ENCODE data around the gene IGIP.
A peak's percentile ranks its signal among the peaks of the same experiment; 100 is the strongest.

The IGIP gene

DNA sequence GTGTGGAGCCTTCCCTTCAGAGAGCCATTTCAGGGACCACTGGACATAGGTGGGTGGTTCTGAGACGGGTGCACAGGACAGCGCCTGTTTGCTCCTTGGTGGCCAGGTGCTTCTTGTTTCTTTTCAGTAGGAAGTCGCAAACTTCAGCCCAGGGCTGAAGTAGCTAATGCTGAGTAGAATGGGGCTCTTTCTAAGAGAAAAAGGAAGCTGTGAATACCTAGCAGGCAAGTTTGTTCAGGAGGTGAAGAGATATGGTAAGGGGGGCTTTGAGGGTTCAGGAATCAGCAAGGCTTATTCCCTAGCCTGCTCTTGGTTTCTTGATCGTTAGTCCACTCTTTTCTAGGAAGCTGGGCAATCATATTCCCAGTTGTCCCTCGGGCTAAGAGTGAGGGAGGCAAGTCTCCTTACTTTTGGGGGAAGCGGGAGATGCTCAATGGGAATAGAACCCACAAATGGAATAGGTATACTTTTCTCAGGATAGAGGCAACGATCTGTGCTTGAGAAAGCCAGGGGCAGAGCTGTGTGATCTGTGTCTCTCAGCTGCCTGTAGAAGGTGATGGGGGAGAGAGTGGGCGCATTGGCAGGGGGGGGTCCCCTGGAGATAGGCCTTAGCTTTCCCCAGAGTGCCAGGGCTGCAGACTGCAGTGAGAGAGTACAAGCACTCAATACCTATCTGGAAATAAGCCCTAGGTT, 13.7 kb upstream of the IGIP start:
- peak; percentile 49 for DNase-seq (ENCODE audit: low spot score)

DNA sequence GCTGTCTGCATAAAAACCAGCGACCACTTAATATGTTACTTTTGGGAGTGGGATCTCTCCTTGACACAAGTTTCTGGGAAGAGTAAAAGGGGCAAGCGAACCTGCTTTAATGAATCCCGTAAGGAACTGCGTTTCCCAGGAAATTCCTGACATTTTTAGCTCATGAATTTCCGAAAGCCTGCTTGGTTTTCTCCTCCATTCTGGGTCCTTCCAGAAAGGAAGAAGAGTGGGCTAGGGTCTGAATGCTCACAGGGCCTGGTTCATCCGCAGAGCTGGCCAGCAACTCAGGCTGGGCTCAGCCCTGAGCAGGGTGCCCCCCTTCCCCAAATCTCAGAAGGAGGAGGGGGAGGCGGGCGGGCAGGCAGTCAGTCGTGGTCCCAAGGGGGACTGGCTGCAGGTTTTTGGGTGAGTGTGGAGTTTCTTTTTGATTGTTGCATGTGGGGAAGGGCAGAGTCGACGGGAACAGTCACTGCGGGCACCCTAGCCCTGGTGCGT, 13.0 kb upstream of the IGIP start:
- peak; percentile 60 for DNase-seq (ENCODE audit: low spot score)

DNA sequence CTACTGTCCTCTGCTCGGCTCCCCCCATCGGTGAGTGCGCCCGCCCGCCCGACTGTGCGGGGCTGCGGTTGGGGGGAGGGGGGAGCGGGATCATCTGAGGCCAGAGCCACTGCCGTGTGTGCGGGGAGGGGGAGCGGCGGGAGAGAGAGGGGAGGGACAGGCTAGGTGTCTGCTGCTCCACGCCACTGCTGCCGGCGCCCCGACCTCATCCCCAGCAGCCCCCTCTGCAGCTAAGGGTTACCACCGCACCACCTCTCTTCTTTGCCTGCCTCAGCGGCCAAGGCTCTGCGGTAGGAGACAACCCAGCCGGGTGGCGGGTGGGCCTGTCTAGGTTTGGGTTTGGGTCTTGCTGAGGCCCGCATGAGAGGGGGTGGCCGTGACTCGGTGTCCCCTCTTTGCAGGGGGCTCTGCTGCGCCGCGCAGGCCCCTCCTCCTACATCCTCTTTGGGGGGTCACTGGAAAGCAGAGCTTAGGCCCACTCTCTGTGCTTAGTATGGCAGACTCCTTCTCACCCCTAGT, 12.5 kb upstream of the IGIP start:
- DNase-seq (ENCODE audit: low spot score): no peak

DNA sequence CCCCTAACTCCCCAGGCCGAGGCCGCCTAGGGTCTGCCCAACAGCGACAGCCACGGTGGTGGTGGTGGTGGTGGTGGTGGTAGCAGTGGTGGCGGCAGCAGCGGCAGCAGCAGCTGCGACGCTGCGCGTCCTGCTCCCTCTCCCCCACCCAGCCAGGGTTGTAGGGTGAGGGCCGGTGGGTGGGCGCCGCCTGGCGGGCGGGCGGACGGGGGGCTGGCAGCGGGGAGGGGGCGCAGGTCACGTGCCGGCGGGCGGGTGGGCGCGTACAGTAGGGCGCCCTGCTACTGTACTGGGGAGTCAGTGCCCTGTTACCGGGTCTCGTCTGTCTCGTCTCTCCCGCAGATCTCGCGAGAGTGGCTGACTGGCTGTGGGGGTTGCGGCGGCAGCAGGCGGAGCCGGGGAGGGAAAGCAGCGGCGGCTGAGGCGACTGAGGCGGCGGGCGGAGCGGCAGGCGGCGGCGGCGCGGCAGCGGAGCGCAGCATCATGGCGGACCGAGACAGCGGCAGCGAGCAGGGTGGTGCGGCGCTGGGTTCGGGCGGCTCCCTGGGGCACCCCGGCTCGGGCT, 12.0 kb upstream of the IGIP start, which contains the start of gene PURA:
Gene PURA (plus strand): TSS at position 411 of the 565 bp plus-strand sequence. CDS start 73 bp downstream, at position 484.
- peak; percentile 96 for DNase-seq (ENCODE audit: low spot score)

DNA sequence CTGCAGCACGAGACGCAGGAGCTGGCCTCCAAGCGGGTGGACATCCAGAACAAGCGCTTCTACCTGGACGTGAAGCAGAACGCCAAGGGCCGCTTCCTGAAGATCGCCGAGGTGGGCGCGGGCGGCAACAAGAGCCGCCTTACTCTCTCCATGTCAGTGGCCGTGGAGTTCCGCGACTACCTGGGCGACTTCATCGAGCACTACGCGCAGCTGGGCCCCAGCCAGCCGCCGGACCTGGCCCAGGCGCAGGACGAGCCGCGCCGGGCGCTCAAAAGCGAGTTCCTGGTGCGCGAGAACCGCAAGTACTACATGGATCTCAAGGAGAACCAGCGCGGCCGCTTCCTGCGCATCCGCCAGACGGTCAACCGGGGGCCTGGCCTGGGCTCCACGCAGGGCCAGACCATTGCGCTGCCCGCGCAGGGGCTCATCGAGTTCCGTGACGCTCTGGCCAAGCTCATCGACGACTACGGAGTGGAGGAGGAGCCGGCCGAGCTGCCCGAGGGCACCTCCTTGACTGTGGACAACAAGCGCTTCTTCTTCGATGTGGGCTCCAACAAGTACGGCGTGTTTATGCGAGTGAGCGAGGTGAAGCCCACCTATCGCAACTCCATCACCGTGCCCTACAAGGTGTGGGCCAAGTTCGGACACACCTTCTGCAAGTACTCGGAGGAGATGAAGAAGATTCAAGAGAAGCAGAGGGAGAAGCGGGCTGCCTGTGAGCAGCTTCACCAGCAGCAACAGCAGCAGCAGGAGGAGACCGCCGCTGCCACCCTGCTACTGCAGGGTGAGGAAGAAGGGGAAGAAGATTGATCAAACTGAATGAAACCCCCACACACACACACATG, 11.2 kb upstream of the IGIP start:
- DNase-seq (ENCODE audit: low spot score): peak; percentile 75

DNA sequence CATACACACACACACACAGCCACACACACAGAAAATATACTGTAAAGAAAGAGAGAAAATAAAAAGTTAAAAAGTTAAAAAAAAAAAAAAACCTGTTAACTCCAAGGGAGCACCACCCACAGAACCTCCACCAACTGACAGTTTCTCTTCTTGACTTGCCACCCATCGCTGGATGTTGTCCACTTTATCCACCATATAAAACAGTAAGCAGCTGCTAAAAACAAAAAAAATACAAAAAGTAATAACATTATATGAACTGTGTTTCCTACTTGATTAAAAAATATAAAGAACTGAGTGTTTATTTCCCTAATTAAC, 10.6 kb upstream of the IGIP start:
- no peak for DNase-seq (ENCODE audit: low spot score)

GRCh38 chr5:140116716-140117115, 9.0 kb upstream of the IGIP start:
- DNase-seq (ENCODE audit: low spot score): no peak

DNA sequence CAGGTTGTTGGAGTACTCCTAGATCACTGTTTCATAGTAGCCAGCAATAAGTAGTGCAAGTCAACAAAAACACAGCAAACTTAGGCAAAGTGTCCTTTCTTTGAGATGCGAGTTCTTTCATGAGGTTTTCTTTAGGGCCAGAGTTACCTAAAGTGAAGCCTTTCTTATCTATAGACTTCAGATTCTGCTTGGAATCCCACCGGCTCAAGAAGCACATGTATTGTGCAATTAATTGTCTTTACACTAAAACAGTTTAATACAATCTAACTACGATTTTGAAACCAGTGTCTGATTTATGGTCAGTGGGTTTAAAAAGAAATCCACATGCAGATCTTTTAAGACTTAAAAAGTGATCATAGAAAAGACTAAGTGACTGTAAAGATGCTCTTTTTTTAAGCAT, 8.2 kb upstream of the IGIP start:
- no peak for DNase-seq (ENCODE audit: low spot score)

- DNase-seq (ENCODE audit: low spot score): no peak
Measured at GRCh38 chr5:140118302-140118936, 7.3 kb upstream of the IGIP start.

- DNase-seq (ENCODE audit: low spot score): no peak
Measured at GRCh38 chr5:140126315-140127012, 727 bp downstream of the IGIP start.

GRCh38 chr5:140128376-140128775, 2.6 kb downstream of the IGIP start:
- DNase-seq (ENCODE audit: low spot score): no peak

DNA sequence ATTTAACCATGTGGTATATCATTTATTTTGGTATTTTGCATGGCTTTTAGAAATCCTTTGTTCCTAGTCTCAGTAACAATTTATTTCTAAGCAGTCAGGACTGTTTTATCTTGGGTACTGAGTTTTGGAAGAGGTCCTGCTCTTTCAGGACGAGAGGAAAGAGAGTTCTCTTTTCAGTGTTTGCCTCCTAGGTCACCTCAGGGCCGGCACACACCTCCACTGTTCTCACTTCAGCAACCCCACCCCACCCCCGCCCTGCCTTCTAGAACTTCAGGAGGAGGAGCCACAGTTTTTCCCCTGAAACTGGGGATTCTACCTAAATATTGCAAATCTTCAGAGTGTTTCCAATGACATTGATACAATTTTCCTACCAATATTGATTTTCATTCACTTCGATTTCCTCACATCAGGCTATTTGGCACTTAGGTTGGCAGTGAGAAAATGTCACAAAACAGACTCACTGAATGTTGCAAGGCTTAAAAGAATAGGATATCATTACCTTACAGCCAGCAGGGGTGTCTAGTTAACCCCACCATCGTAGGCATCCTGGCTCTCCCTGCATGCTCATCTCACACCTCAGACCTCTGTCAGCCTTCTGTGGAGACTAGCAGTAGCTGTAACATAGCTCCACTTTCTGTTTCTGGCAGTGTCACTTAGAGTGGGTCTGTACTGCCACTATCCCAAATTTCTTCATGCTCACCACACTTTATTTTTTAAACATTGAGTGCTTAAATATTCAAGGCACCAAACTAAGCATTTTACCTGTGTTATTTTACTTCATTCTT, 5.4 kb downstream of the IGIP start:
- DNase-seq (ENCODE audit: low spot score): no peak

- DNase-seq (ENCODE audit: low spot score): no peak
Measured at GRCh38 chr5:140131967-140132409, 6.3 kb downstream of the IGIP start.

DNA sequence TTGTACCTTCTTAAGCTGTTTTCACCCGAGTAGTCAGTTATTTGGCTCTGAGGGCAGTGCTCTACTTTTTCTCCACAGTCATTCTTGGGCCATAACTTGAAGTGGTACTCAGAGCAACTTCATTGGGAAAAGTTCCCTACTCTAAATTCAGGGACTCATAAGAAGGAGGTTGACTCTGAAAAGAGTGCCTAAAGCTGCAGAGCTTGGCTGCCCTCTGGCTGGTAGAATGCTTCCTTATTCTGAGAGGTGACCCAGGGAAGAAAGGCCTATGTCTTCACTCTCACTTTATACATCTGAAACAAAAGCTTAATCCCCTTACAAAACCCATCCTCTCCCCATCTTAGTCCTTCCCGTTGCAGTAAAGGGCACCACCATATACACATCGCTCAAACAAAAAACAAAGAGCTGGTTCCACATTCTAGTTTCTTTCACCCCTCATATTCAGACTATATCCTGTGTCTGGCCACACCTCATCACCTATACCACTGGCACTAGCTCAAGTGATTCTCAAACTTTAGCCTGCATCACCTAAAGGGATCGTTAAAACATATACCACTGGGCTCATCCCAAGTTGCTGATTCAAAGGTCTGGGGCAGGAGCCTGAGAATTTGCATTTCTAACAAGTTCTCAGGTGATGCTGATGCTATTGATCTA, 7.9 kb downstream of the IGIP start:
- no peak for DNase-seq (ENCODE audit: low spot score)

- DNase-seq (ENCODE audit: low spot score): no peak
Measured at GRCh38 chr5:140134277-140134935, 8.7 kb downstream of the IGIP start.

DNA sequence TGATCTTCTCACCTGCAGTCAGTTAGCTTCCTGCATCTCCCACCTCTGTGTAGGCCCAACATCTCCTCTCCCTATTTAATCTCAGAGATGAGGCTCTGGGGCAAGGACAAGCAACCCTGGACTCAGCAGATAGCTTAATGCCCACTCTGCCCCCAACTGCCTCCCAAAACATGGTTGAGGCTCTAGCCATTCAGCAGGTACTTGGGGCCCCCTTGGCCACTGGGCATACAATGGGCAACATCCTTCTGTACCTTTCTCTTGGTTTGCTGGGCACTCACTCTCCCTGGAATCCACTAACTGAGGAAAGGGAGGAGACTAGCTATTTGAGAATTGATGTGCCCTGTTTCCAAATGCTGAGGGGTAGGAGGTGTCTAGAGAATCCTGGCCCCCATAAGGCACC, 9.4 kb downstream of the IGIP start:
- DNase-seq (ENCODE audit: low spot score): no peak

GRCh38 chr5:140136624-140137023, 10.9 kb downstream of the IGIP start:
- no peak for DNase-seq (ENCODE audit: low spot score)

GRCh38 chr5:140140435-140140834, 14.7 kb downstream of the IGIP start:
- no peak for DNase-seq (ENCODE audit: low spot score)

DNA sequence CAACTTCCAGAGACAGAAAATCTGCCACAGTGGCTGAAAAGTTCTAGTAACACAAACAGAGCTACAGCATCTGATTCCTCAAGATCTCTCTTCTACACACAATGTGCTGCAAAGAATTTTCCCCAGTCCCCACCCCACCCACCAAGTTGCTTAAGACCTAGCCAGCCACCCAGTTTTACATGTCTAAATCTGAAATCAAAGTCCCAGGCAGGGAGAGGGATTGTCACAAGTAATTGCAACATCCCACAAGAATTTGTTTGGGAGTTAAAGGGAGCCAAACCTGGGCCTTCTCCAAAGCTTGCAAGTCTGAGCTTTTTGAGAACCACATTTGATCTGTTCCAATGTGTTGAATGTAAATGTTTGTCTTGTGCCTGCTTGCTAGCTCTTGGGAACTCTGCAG, 15.5 kb downstream of the IGIP start:
- no peak for DNase-seq (ENCODE audit: low spot score)

GRCh38 chr5:140142246-140142645, 16.5 kb downstream of the IGIP start:
- no peak for DNase-seq (ENCODE audit: low spot score)

All from ecto neural progenitor cell (in vitro differentiated cells).